HFFc6 (cell line): ENCODE results near the gene RTKN2. TPM values are rescaled to one million over a fixed set of nuclear protein-coding genes. Genes with fewer than 3 reads are reported as not detected.

Experiments
- DNase-seq: peaks from one replicate; pipeline ENCODE4 v3.0.0-alpha.2; 2018
- H3K27ac Mint-ChIP-seq: 2 replicates; pipeline ENCODE4 v1.8.0; 2020; ENCODE audit warnings: mild to moderate bottlenecking, mixed read lengths
- H3K27me3 Mint-ChIP-seq: 2 replicates; pipeline ENCODE4 v1.8.0; 2021; ENCODE audit warnings: mild to moderate bottlenecking, moderate library complexity, mixed read lengths; ENCODE audit not compliant: insufficient read depth
- H3K36me3 Mint-ChIP-seq: 2 replicates; pipeline ENCODE4 v1.8.0; 2021; ENCODE audit warnings: low read depth, mixed read lengths
- H3K4me1 Mint-ChIP-seq: 2 replicates; pipeline ENCODE4 v1.8.0; 2020; ENCODE audit warnings: low read depth, mixed read lengths
- H3K4me3 Mint-ChIP-seq: 2 replicates; pipeline ENCODE4 v1.8.0; 2020; ENCODE audit warnings: mild to moderate bottlenecking, moderate library complexity, mixed read lengths
- H3K9me3 Mint-ChIP-seq: 2 replicates; pipeline ENCODE4 v1.8.0; 2020; ENCODE audit warnings: mild to moderate bottlenecking, mixed read lengths
- total RNA-seq, 6 experiments: library from RNA; stranded (reverse); fragmentation: NEBNext Ultra II Directional; extraction: Animal tissue kit (Norgen Biotek cat#: 25700); gene quantifications; 2 replicates in 1 of 6; 3 replicates in 5 of 6; pipeline ENCODE4 v1.2.3, GENCODE V29; 2021
- TF ChIP-seq, protein P1 (sequence below): fragments of 200-600 bp; sonication (generic); IDR thresholded peaks from 2 replicates; pipeline ENCODE4 v1.5.0; 2021; ENCODE audit warnings: antibody characterized with exemption, mild to moderate bottlenecking

Gene RTKN2
- total RNA-seq, 6 experiments from 2014 or later: 2.9 to 5.5 (median 4.6) TPM

DNA sequence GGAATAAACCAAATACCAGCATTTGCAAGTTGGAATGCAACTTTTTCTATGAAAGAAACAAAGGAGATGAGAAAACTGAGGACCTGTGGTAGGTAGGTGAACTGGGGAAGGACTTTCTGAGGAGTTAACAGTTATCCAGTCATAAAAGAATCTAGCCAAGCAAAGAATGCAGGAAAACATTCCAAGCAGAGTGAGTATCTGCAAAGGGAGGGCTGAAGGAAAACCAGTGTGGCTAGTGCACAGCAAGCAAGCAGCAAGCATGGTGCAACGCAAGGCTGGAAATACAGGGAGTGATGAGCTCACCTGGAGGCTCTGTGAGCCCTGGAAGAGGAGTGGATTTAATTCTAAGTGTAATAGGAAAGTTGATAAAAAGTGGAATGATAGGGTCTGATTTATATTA, 44.0 kb downstream of the RTKN2 start:
- Mint-ChIP-seq H3K27me3 (peaks cover 2% of the 10 kb centered on the region; the same call in 1 of the 2 replicates), H3K27ac (peak overlapping the region; percentile 38), H3K36me3 (peaks cover 6% of the 10 kb centered on the region; the same call in 1 of the 2 replicates), H3K9me3 (no peaks in the 10 kb centered on the region), H3K4me3 (no peak overlapping the region), H3K4me1 (peaks cover 39% of the 10 kb centered on the region)
- peak; percentile 59 for DNase-seq
- TF ChIP-seq, protein P1, sequence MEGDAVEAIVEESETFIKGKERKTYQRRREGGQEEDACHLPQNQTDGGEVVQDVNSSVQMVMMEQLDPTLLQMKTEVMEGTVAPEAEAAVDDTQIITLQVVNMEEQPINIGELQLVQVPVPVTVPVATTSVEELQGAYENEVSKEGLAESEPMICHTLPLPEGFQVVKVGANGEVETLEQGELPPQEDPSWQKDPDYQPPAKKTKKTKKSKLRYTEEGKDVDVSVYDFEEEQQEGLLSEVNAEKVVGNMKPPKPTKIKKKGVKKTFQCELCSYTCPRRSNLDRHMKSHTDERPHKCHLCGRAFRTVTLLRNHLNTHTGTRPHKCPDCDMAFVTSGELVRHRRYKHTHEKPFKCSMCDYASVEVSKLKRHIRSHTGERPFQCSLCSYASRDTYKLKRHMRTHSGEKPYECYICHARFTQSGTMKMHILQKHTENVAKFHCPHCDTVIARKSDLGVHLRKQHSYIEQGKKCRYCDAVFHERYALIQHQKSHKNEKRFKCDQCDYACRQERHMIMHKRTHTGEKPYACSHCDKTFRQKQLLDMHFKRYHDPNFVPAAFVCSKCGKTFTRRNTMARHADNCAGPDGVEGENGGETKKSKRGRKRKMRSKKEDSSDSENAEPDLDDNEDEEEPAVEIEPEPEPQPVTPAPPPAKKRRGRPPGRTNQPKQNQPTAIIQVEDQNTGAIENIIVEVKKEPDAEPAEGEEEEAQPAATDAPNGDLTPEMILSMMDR: no peak

DNA sequence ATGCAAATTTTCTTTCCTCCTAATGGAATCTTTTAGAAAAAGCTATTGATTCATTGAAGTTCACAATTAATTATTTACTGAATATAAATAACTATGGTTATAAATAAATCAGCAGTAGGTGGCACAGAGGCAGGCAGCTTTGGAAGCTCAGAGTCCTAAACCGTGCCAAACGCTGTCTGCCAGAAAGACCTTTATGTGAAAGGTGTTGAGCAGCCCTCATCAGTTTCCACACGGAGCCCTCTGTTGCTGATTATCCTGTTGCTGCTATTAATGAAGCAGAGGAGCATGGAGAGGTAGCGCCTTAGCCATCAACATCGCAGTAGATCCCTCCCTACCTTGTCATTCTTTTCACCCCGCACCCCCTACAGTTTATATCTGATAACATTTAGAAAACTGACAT, 51.0 kb downstream of the RTKN2 start:
- no peak overlapping the region for H3K27ac Mint-ChIP-seq
- no peaks in the 10 kb centered on the region for H3K9me3 Mint-ChIP-seq
- peaks cover under 1% of the 10 kb centered on the region; the same call in 1 of the 2 replicates for H3K4me1 Mint-ChIP-seq

DNA sequence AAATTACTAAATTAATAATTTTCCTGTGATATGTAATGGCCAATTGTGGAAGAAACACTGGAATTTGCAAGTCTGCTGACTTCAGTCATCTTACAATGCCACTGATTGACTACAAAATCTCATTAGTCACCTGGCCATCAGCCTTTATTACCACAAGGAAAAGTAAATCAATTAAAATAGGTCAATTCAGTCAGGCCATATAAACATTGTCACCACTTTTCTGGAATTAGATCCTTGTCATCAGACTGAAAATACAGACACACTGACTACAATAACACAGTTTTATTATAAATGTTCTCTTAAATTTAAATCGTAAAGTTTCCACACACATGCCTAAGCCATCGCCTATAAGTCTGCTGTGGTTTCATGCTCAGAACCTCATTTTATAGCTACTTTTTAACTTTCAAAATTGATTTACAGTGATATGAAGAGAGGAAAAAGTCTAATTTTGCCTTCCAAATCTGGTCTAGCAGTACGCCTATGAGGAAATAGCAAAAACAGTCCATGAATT, 54.2 kb downstream of the RTKN2 start:
- TF ChIP-seq, protein P1: no peak
- Mint-ChIP-seq H3K27ac (no peak overlapping the region), H3K4me1 (no peaks in the 10 kb centered on the region), H3K36me3 (no peaks in the 10 kb centered on the region), H3K27me3 (no peaks in the 10 kb centered on the region), H3K4me3 (no peak overlapping the region), H3K9me3 (no peaks in the 10 kb centered on the region)
- DNase-seq: no peak

More for the DNA sequence above, 51.0 kb downstream of the RTKN2 start:
- Mint-ChIP-seq H3K4me3 (no peak overlapping the region), H3K27me3 (no peaks in the 10 kb centered on the region), H3K36me3 (no peaks in the 10 kb centered on the region)
- DNase-seq: no peak
- TF ChIP-seq, protein P1: no peak

DNA sequence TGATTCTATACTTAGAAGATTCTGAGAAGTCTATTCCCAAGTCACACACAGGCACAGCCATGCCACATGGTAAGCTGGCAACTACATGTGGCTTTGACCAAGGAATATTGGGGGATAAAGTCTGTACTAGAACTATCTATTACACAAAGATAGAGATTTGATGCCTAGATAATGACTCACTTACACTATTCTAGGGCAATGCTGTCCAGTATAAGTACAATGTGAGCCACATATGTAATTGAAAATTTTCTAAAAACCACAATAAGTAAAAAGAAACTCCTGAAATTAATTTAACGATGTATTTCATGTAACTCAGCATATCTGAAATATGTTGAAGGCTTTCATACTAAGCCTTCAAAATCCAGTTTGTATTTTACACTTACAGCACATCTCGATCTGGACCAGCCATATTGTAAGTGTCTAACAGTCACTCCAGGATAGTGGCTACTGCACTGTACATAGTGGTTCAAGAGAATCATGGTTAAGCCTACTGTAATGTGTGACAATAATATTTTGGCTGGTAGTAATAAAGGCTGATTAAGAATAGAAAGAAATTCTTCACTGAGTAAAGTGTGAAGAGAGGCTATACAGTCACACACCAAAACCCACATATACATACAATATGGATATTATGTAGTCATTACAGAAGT, 62.8 kb downstream of the RTKN2 start:
- TF ChIP-seq, protein P1: no peak
- H3K4me3 Mint-ChIP-seq: no peak overlapping the region
- no peaks in the 10 kb centered on the region for H3K4me1 Mint-ChIP-seq
- no peak overlapping the region for H3K27ac Mint-ChIP-seq
- H3K27me3 Mint-ChIP-seq: no peaks in the 10 kb centered on the region; the same call in 1 of the 2 replicates
- H3K36me3 Mint-ChIP-seq: peaks cover 8% of the 10 kb centered on the region; the same call in 1 of the 2 replicates
- H3K9me3 Mint-ChIP-seq: no peaks in the 10 kb centered on the region
- no peak for DNase-seq

DNA sequence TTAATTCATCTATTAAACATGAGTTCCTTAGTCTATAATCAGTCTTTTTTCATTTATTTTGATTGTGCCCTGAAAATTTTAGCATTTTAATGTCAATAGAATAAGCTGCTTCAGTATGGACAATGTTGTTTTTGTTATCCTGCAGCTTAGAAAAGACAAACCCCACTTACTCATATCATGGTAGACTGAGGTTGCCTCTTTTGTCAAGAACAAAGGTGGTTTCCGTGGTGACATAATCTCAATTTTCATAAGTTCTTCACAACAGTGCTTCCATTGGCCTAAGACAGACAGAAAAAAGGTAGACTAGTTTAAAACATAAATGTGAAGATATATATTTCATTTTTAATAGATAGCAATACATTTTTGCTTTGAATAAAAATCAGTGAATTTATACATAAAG, 69.1 kb downstream of the RTKN2 start:
- Mint-ChIP-seq H3K4me1 (peaks cover 27% of the 10 kb centered on the region), H3K4me3 (no peak overlapping the region), H3K9me3 (no peaks in the 10 kb centered on the region), H3K27me3 (no peaks in the 10 kb centered on the region), H3K36me3 (peaks cover 13% of the 10 kb centered on the region; the same call in 1 of the 2 replicates), H3K27ac (no peak overlapping the region)
- DNase-seq: no peak
- TF ChIP-seq, protein P1: no peak
